ENCODE results near the gene MRPL42. TPM values are rescaled to one million over a fixed set of nuclear protein-coding genes. Genes with fewer than 3 reads are reported as not detected.
A peak's percentile ranks its signal among the peaks of the same experiment; 100 is the strongest.

Gene MRPL42
- total and polyA plus RNA-seq, 2 donors (not counting 1 experiment from before 2014, with no cell fraction given), result 31.5 to 45.2 TPM

- TF ChIP-seq EZH2 (IDR thresholded peaks at IDR 0.05; ENCODE audit: borderline replicate concordance, insufficient read depth, low read depth, low read length, poor library complexity, severe bottlenecking), result no peak
- TF ChIP-seq, protein P1, sequence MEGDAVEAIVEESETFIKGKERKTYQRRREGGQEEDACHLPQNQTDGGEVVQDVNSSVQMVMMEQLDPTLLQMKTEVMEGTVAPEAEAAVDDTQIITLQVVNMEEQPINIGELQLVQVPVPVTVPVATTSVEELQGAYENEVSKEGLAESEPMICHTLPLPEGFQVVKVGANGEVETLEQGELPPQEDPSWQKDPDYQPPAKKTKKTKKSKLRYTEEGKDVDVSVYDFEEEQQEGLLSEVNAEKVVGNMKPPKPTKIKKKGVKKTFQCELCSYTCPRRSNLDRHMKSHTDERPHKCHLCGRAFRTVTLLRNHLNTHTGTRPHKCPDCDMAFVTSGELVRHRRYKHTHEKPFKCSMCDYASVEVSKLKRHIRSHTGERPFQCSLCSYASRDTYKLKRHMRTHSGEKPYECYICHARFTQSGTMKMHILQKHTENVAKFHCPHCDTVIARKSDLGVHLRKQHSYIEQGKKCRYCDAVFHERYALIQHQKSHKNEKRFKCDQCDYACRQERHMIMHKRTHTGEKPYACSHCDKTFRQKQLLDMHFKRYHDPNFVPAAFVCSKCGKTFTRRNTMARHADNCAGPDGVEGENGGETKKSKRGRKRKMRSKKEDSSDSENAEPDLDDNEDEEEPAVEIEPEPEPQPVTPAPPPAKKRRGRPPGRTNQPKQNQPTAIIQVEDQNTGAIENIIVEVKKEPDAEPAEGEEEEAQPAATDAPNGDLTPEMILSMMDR (IDR thresholded peaks at IDR 0.05), result no peak
- peaks cover 57 to 62% of the 10 kb centered on the region in 2 donors for H3K4me1 ChIP-seq (ENCODE audit: control insufficient read depth in 2 of 2, insufficient read depth in 2 of 2, low read length in 2 of 2)
- no peaks in the 10 kb centered on the region for H3K9me3 ChIP-seq (ENCODE audit: control extremely low read depth in 1 of 3, control insufficient read depth in 2 of 3, insufficient read depth in 1 of 3, low read length in 2 of 3)
- intact Hi-C loops (cut with micrococcal nuclease), result loop anchor here (5.0 kb wide), 3 partner anchors 132 to 1017 kb away; partner anchors contain the start of genes CEP83 and SOCS2
- no peaks in the 10 kb centered on the region for H3K27me3 ChIP-seq (replicated peaks in 1 of 4; ENCODE audit: control extremely low read depth in 1 of 4, control insufficient read depth in 3 of 4, insufficient read depth in 4 of 4, low read length in 3 of 4)
- H2AFZ ChIP-seq (ENCODE audit: insufficient read depth, low read depth, low read length, poor library complexity, severe bottlenecking), result peak overlapping the region; percentile 90
- peaks cover 29% of the 10 kb centered on the region for H4K20me1 ChIP-seq (ENCODE audit: control insufficient read depth, insufficient read depth, low read length, poor library complexity, severe bottlenecking)
- ChIA-PET CTCF (interaction anchor here (2.4 kb wide), 1 partner anchor 21 kb away, joined by 9 read pairs; no protein-coding TSS in a partner anchor), POLR2A (interaction anchor here (2.3 kb wide), 1 partner anchor 14 kb away, joined by 7 read pairs; no protein-coding TSS in a partner anchor)
- H3K27ac ChIP-seq (ENCODE audit: low read length in 2 of 2), result peak overlapping the region; percentile 88 to 97
- DNase-seq (no peak), ATAC-seq (ENCODE audit: low read depth) (no peak)
- peak overlapping the region; percentile 65 to 92 (median 84) for H3K4me3 ChIP-seq (ENCODE audit: control extremely low read depth in 1 of 5, extremely low read depth in 1 of 5, insufficient read depth in 1 of 5, low read depth in 2 of 5, low read length in 4 of 5)
- WGBS (ENCODE audit: insufficient coverage), result 60% methylated on average over 3 of the region's 12 CpGs
- Mint-ChIP-seq H3K4me3 (peak overlapping the region; percentile 92), H3K27ac (peak overlapping the region; percentile 91), H3K4me1 (peaks cover 61% of the 10 kb centered on the region), H3K27me3 (no peaks in the 10 kb centered on the region), H3K9me3 (ENCODE audit: insufficient read depth) (no peaks in the 10 kb centered on the region)
- peak overlapping the region; percentile 96 for H3K9ac ChIP-seq (ENCODE audit: low read length)
- peak overlapping the region; percentile 86 for H3K4me2 ChIP-seq (replicated peaks; ENCODE audit: low read depth, low read length, poor library complexity, severe bottlenecking)
- no peaks in the 10 kb centered on the region for H3K36me3 ChIP-seq (replicated peaks in 1 of 2; ENCODE audit: control extremely low read depth in 1 of 2, control insufficient read depth in 1 of 2, extremely low read depth in 1 of 2, insufficient read depth in 2 of 2, low read length in 1 of 2)
- peaks cover 64% of the 10 kb centered on the region for H3K79me2 ChIP-seq (ENCODE audit: control insufficient read depth, insufficient read depth, low read length)
Measured at GRCh38 chr12:93440043-93440835, 27.1 kb upstream of the MRPL42 start.
